ENCODE data around the gene CRELD2. TPM values are rescaled to one million over a fixed set of nuclear protein-coding genes. Genes with fewer than 3 reads are reported as not detected.

The CRELD2 gene
- total and polyA plus RNA-seq, 2 of the 8 experiments (the other 6 are each of a cell fraction or from before 2014, with no cell fraction given) = 24.5 to 36.6 TPM

- no peak overlapping the region for H3K23ac ChIP-seq (ENCODE audit: insufficient read length)
- H3K4me1 ChIP-seq (replicated peaks in 1 of 4; ENCODE audit: control insufficient read depth in 3 of 4, insufficient read depth in 4 of 4, low read length in 3 of 4) = peaks cover 0 to 22% (median 12%) of the 10 kb centered on the region in 4 experiments; a peak in 5 of 7 replicates
- H3K79me1 ChIP-seq (ENCODE audit: low read depth, low read length) = 0 out of 2 replicates have a peak, but pooled peaks cover 2% of the 10 kb centered on the region
- H3K9me3 ChIP-seq (ENCODE audit: insufficient read depth in 2 of 2, low read depth in 1 of 2, low read length in 1 of 2) = no peaks in the 10 kb centered on the region
- 0 out of 2 replicates have a peak overlapping the region, but pooled peaks have one; percentile 19 for H3K27ac ChIP-seq (ENCODE audit: low read depth, low read length)
- FAIRE-seq (no peak), DNase-seq (ENCODE audit: low read depth in 1 of 2, low spot score in 2 of 2) (no peak)
- peaks cover 13% of the 10 kb centered on the region; the same call in 1 of the 2 replicates for H3K23me2 ChIP-seq (ENCODE audit: low read depth, low read length)
- H2BK15ac ChIP-seq (ENCODE audit: low read length) = no peak overlapping the region; the same call in 1 of the 2 replicates
- H3K79me2 ChIP-seq (ENCODE audit: control insufficient read depth in 1 of 2, insufficient read depth in 2 of 2, low read length in 2 of 2) = peaks cover 0 to 19% of the 10 kb centered on the region in 2 experiments; a peak in 1 of 4 replicates
- H2AK5ac ChIP-seq (ENCODE audit: low read depth, low read length) = no peak overlapping the region
- peak overlapping the region; percentile 53 for H3K4ac ChIP-seq (replicated peaks; ENCODE audit: insufficient read length, low read depth, low read length)
- no peak overlapping the region for H2BK20ac ChIP-seq (ENCODE audit: low read length)
- H4K20me1 ChIP-seq (replicated peaks in 1 of 2; ENCODE audit: control insufficient read depth in 1 of 2, insufficient read depth in 2 of 2, low read length in 2 of 2) = peaks cover 16 to 20% of the 10 kb centered on the region in 2 experiments
- H2BK5ac ChIP-seq (ENCODE audit: low read depth, low read length) = peak overlapping the region; percentile 44; the same call in 1 of the 2 replicates
- H4K5ac ChIP-seq (ENCODE audit: insufficient read length, low read depth, low read length) = peak overlapping the region; percentile 77
- peak overlapping the region; percentile 75; the same call in 1 of the 2 replicates for H2BK12ac ChIP-seq (ENCODE audit: low read depth, low read length)
- no peak overlapping the region; the same call in none of the 2 replicates for H3K18ac ChIP-seq (ENCODE audit: extremely low read depth, low read length)
- POLR2A ChIA-PET (ENCODE audit: partially characterized antibody) = interaction anchor here (1.3 to 2.2 kb wide), 5 partner anchors 8 to 26 kb away, joined by 4 to 9 read pairs (median 6); no protein-coding TSS in a partner anchor
- H3K27me3 ChIP-seq (replicated peaks in 1 of 4; ENCODE audit: control insufficient read depth in 3 of 4, extremely low read depth in 1 of 4, insufficient read depth in 3 of 4, low read length in 3 of 4) = peaks cover 0 to 12% (median 6%) of the 10 kb centered on the region in 4 experiments; a peak in 6 of 7 replicates
- no peak overlapping the region for H2BK120ac ChIP-seq (replicated peaks; ENCODE audit: low read depth, low read length)
- peak overlapping the region; percentile 42 to 96 for H3K4me2 ChIP-seq (ENCODE audit: insufficient read depth in 1 of 2, low read depth in 2 of 2, low read length in 2 of 2)
- CTCF ChIA-PET (ENCODE audit: partially characterized antibody) = interaction anchor here (0.9 to 1.2 kb wide), 3 partner anchors 13 to 329 kb away, joined by 3 to 5 read pairs (median 4); no protein-coding TSS in a partner anchor
- WGBS, 2 experiments (ENCODE audit: extremely low coverage in 1 of 2, insufficient coverage in 1 of 2, insufficient read length in 1 of 2, insufficient replicate concordance in 2 of 2, low coverage in 1 of 2, low lambda C conversion rate in 2 of 2, missing lambda C conversion rate in 1 of 2) = 45% methylated on average over 11 of the region's 21 CpGs; no CpG with 5 or more reads in 1 of the 2 experiments
- no peak overlapping the region for H2AFZ ChIP-seq (ENCODE audit: low read length)
- H3K36me3 ChIP-seq (ENCODE audit: control insufficient read depth in 2 of 4, insufficient read depth in 4 of 4, low read length in 3 of 4) = peaks cover 8 to 18% (median 12%) of the 10 kb centered on the region in 4 experiments; a peak in 6 of 8 replicates
- H4K91ac ChIP-seq (replicated peaks; ENCODE audit: insufficient read length, low read length) = peak overlapping the region; percentile 74
- peak overlapping the region; percentile 3 for H3K56ac ChIP-seq (replicated peaks; ENCODE audit: insufficient read length, low read depth, low read length)
- H3K14ac ChIP-seq (ENCODE audit: insufficient read length) = no peak overlapping the region
- peak overlapping the region; percentile 49 to 79 (median 74) for H3K4me3 ChIP-seq (ENCODE audit: extremely low read depth in 1 of 4, insufficient read depth in 2 of 4, low read depth in 3 of 4, low read length in 4 of 4)
- peak overlapping the region in 1 of 4 experiments; percentile 45; a peak in 1 of 7 replicates for H3K9ac ChIP-seq (replicated peaks in 1 of 4; ENCODE audit: extremely low read depth in 1 of 4, low read depth in 3 of 4, low read length in 3 of 4)
- peak overlapping the region; percentile 79 for H4K8ac ChIP-seq (ENCODE audit: extremely low read depth, insufficient read depth, low read length)
- TF ChIP-seq SP4 (IDR thresholded peaks at IDR 0.05; ENCODE audit: low read length) (no peak), EGR1 (IDR thresholded peaks at IDR 0.05; ENCODE audit: borderline replicate concordance, low read depth, low read length) (no peak), KDM4A (IDR thresholded peaks at IDR 0.05; ENCODE audit: low read depth, low read length, severe bottlenecking) (peak; percentile 53), KDM1A (IDR thresholded peaks at IDR 0.05; ENCODE audit: borderline replicate concordance, low read length) (peak; percentile 14; the same call in 1 of the 2 replicates), HDAC6 (IDR thresholded peaks at IDR 0.05; ENCODE audit: low read depth, low read length) (no peak), SP1 (IDR thresholded peaks at IDR 0.05; ENCODE audit: low read depth, low read length) (no peak), ASH2L (IDR thresholded peaks at IDR 0.05; ENCODE audit: low read length) (peak; percentile 2)
- TF ChIP-seq, protein P1, sequence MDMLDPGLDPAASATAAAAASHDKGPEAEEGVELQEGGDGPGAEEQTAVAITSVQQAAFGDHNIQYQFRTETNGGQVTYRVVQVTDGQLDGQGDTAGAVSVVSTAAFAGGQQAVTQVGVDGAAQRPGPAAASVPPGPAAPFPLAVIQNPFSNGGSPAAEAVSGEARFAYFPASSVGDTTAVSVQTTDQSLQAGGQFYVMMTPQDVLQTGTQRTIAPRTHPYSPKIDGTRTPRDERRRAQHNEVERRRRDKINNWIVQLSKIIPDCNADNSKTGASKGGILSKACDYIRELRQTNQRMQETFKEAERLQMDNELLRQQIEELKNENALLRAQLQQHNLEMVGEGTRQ (IDR thresholded peaks at IDR 0.05; ENCODE audit: low read length) = no peak
Measured at GRCh38 chr22:49959782-49960158, 41.3 kb downstream of the CRELD2 start.
